ENCODE results near the gene RASSF7.

DNA sequence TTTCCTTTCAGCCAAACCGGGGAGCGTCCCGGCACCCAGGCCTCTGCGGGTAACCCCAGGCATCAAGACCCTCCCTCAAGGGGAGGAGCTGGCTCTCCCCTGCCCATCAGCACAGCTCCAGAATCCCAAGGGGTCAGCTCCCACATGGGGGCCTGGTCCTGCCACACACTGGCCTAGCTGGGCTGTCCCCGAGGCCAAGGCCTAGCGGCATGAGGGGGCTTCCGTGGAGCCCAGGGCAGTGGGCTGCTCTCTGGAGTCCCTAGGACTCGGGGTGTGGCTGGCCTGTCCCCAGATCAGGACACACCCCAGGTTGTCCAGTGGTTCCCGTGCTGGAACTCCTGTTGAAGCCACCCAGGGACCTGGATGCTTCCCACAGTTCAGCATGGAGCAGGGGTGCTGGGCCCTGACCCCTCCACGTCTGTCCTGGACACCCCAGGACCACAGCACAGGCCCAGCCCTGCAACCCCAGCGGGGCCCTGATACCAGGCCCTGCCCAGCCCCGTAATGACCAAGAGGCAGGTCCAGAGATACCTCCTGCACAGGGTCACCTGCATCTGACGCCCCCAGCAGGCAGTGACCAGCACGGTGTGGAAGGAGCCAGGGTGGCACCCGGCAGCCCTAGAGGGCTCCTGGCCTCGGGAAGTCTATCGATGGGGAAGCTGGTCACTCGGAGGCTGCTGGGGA lies 30.9 kb upstream of the RASSF7 start:
- no peak for TF ChIP-seq CTCF (tag by site-specific recombination; IDR thresholded peaks at IDR 0.05)
- TF ChIP-seq YY1 (tag by site-specific recombination; IDR thresholded peaks at IDR 0.05): no peak
- TF ChIP-seq PRDM10 (tag by site-specific recombination; IDR thresholded peaks at IDR 0.05): no peak
- no peak for TF ChIP-seq ZNF24 (tag by site-specific recombination; IDR thresholded peaks at IDR 0.05)
- TF ChIP-seq, protein P1, sequence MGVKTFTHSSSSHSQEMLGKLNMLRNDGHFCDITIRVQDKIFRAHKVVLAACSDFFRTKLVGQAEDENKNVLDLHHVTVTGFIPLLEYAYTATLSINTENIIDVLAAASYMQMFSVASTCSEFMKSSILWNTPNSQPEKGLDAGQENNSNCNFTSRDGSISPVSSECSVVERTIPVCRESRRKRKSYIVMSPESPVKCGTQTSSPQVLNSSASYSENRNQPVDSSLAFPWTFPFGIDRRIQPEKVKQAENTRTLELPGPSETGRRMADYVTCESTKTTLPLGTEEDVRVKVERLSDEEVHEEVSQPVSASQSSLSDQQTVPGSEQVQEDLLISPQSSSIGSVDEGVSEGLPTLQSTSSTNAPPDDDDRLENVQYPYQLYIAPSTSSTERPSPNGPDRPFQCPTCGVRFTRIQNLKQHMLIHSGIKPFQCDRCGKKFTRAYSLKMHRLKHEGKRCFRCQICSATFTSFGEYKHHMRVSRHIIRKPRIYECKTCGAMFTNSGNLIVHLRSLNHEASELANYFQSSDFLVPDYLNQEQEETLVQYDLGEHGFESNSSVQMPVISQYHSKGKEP (tag by site-specific recombination; IDR thresholded peaks at IDR 0.05): no peak
- no peak for TF ChIP-seq ZNF239 (tag by site-specific recombination; IDR thresholded peaks at IDR 0.05)
- no peak for TF ChIP-seq PATZ1 (tag by site-specific recombination; IDR thresholded peaks at IDR 0.05)
- TF ChIP-seq, protein P2, sequence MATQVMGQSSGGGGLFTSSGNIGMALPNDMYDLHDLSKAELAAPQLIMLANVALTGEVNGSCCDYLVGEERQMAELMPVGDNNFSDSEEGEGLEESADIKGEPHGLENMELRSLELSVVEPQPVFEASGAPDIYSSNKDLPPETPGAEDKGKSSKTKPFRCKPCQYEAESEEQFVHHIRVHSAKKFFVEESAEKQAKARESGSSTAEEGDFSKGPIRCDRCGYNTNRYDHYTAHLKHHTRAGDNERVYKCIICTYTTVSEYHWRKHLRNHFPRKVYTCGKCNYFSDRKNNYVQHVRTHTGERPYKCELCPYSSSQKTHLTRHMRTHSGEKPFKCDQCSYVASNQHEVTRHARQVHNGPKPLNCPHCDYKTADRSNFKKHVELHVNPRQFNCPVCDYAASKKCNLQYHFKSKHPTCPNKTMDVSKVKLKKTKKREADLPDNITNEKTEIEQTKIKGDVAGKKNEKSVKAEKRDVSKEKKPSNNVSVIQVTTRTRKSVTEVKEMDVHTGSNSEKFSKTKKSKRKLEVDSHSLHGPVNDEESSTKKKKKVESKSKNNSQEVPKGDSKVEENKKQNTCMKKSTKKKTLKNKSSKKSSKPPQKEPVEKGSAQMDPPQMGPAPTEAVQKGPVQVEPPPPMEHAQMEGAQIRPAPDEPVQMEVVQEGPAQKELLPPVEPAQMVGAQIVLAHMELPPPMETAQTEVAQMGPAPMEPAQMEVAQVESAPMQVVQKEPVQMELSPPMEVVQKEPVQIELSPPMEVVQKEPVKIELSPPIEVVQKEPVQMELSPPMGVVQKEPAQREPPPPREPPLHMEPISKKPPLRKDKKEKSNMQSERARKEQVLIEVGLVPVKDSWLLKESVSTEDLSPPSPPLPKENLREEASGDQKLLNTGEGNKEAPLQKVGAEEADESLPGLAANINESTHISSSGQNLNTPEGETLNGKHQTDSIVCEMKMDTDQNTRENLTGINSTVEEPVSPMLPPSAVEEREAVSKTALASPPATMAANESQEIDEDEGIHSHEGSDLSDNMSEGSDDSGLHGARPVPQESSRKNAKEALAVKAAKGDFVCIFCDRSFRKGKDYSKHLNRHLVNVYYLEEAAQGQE (tag by site-specific recombination; IDR thresholded peaks at IDR 0.05): no peak
- TF ChIP-seq ZNF561 (tag by site-specific recombination; IDR thresholded peaks at IDR 0.05; ENCODE audit: borderline replicate concordance): no peak
- TF ChIP-seq, protein P3, sequence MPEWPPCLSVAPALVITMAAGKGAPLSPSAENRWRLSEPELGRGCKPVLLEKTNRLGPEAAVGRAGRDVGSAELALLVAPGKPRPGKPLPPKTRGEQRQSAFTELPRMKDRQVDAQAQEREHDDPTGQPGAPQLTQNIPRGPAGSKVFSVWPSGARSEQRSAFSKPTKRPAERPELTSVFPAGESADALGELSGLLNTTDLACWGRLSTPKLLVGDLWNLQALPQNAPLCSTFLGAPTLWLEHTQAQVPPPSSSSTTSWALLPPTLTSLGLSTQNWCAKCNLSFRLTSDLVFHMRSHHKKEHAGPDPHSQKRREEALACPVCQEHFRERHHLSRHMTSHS (tag by site-specific recombination; IDR thresholded peaks at IDR 0.05): no peak

Data from HEK293 (cell line).